ENCODE data around the gene CLIP4. TPM values are rescaled to one million over a fixed set of nuclear protein-coding genes. Genes with fewer than 3 reads are reported as not detected.

CLIP4 gene
- total and polyA plus RNA-seq, 2 experiments from 2014 or later = 0.06 to 0.14 TPM

DNA sequence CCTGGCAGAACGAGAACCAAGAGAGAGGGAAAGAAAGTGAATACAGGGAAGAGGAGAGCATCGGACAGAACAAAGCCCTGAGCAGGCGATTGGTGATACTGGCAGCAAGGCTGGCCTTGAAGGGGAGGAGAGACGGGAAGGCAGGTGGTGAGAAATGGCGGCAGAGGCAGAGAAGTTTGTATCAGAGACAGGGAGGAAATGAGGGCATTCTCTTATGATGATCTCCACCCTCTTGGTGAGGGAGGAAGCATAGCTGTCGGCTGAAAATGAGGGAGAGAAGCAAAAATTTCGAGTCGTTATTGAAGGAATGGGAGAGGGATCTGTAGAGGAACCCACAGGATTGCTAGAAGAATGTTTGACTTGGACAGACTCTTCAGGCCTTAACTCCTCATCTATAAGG lies 80.6 kb downstream of the CLIP4 start:
- Mint-ChIP-seq H3K36me3 (ENCODE audit: low read depth) (no peaks in the 10 kb centered on the region), H3K27me3 (ENCODE audit: insufficient read depth, low read depth, poor library complexity) (peaks cover 4% of the 10 kb centered on the region)

More for the DNA sequence above, 80.6 kb downstream of the CLIP4 start:
- Mint-ChIP-seq H3K9me3 (no peaks in the 10 kb centered on the region), H3K27ac (no peak overlapping the region), H3K4me3 (no peak overlapping the region), H3K4me1 (no peaks in the 10 kb centered on the region)
- no peaks in the 10 kb centered on the region for H3F3A ChIP-seq (replicated peaks; ENCODE audit: low read depth)
- no peak overlapping the region for H3K4me2 ChIP-seq
- no peak overlapping the region for H3K4me3 ChIP-seq
- TF ChIP-seq, protein P1, sequence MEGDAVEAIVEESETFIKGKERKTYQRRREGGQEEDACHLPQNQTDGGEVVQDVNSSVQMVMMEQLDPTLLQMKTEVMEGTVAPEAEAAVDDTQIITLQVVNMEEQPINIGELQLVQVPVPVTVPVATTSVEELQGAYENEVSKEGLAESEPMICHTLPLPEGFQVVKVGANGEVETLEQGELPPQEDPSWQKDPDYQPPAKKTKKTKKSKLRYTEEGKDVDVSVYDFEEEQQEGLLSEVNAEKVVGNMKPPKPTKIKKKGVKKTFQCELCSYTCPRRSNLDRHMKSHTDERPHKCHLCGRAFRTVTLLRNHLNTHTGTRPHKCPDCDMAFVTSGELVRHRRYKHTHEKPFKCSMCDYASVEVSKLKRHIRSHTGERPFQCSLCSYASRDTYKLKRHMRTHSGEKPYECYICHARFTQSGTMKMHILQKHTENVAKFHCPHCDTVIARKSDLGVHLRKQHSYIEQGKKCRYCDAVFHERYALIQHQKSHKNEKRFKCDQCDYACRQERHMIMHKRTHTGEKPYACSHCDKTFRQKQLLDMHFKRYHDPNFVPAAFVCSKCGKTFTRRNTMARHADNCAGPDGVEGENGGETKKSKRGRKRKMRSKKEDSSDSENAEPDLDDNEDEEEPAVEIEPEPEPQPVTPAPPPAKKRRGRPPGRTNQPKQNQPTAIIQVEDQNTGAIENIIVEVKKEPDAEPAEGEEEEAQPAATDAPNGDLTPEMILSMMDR (conservative IDR thresholded peaks at IDR 0.05; ENCODE audit: low read depth in 2 of 2) = no peak
- TF ChIP-seq NANOG (IDR thresholded peaks at IDR 0.05; ENCODE audit: borderline replicate concordance) (no peak), CREB1 (CRISPR knock-in tag; IDR thresholded peaks at IDR 0.05; ENCODE audit: low read depth) (no peak), EZH2 (IDR thresholded peaks at IDR 0.05; ENCODE audit: low read depth, unreplicated experiment) (no peak), STAT1 (IDR thresholded peaks at IDR 0.05; ENCODE audit: unreplicated experiment) (no peak), POLR2AphosphoS5 (IDR thresholded peaks at IDR 0.05; ENCODE audit: low read depth) (no peak), ZNF114 (CRISPR knock-in tag; IDR thresholded peaks at IDR 0.05) (no peak), EZH2phosphoT487 (IDR thresholded peaks at IDR 0.05; ENCODE audit: unreplicated experiment) (no peak), ZNF331 (CRISPR knock-in tag; IDR thresholded peaks at IDR 0.05; ENCODE audit: low read depth) (no peak), JUNB (IDR thresholded peaks at IDR 0.05; ENCODE audit: unreplicated experiment) (no peak)
- TF ChIP-seq, protein P2, sequence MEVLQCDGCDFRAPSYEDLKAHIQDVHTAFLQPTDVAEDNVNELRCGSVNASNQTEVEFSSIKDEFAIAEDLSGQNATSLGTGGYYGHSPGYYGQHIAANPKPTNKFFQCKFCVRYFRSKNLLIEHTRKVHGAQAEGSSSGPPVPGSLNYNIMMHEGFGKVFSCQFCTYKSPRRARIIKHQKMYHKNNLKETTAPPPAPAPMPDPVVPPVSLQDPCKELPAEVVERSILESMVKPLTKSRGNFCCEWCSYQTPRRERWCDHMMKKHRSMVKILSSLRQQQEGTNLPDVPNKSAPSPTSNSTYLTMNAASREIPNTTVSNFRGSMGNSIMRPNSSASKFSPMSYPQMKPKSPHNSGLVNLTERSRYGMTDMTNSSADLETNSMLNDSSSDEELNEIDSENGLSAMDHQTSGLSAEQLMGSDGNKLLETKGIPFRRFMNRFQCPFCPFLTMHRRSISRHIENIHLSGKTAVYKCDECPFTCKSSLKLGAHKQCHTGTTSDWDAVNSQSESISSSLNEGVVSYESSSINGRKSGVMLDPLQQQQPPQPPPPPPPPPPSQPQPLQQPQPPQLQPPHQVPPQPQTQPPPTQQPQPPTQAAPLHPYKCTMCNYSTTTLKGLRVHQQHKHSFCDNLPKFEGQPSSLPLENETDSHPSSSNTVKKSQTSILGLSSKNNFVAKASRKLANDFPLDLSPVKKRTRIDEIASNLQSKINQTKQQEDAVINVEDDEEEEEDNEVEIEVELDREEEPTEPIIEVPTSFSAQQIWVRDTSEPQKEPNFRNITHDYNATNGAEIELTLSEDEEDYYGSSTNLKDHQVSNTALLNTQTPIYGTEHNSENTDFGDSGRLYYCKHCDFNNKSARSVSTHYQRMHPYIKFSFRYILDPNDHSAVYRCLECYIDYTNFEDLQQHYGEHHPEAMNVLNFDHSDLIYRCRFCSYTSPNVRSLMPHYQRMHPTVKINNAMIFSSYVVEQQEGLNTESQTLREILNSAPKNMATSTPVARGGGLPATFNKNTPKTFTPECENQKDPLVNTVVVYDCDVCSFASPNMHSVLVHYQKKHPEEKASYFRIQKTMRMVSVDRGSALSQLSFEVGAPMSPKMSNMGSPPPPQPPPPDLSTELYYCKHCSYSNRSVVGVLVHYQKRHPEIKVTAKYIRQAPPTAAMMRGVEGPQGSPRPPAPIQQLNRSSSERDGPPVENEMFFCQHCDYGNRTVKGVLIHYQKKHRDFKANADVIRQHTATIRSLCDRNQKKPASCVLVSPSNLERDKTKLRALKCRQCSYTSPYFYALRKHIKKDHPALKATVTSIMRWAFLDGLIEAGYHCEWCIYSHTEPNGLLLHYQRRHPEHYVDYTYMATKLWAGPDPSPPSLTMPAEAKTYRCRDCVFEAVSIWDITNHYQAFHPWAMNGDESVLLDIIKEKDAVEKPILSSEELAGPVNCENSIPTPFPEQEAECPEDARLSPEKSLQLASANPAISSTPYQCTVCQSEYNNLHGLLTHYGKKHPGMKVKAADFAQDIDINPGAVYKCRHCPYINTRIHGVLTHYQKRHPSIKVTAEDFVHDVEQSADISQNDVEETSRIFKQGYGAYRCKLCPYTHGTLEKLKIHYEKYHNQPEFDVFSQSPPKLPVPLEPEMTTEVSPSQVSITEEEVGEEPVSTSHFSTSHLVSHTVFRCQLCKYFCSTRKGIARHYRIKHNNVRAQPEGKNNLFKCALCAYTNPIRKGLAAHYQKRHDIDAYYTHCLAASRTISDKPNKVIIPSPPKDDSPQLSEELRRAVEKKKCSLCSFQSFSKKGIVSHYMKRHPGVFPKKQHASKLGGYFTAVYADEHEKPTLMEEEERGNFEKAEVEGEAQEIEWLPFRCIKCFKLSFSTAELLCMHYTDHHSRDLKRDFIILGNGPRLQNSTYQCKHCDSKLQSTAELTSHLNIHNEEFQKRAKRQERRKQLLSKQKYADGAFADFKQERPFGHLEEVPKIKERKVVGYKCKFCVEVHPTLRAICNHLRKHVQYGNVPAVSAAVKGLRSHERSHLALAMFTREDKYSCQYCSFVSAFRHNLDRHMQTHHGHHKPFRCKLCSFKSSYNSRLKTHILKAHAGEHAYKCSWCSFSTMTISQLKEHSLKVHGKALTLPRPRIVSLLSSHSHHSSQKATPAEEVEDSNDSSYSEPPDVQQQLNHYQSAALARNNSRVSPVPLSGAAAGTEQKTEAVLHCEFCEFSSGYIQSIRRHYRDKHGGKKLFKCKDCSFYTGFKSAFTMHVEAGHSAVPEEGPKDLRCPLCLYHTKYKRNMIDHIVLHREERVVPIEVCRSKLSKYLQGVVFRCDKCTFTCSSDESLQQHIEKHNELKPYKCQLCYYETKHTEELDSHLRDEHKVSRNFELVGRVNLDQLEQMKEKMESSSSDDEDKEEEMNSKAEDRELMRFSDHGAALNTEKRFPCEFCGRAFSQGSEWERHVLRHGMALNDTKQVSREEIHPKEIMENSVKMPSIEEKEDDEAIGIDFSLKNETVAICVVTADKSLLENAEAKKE (CRISPR knock-in tag; IDR thresholded peaks at IDR 0.05) = no peak
- TF ChIP-seq, protein P3, sequence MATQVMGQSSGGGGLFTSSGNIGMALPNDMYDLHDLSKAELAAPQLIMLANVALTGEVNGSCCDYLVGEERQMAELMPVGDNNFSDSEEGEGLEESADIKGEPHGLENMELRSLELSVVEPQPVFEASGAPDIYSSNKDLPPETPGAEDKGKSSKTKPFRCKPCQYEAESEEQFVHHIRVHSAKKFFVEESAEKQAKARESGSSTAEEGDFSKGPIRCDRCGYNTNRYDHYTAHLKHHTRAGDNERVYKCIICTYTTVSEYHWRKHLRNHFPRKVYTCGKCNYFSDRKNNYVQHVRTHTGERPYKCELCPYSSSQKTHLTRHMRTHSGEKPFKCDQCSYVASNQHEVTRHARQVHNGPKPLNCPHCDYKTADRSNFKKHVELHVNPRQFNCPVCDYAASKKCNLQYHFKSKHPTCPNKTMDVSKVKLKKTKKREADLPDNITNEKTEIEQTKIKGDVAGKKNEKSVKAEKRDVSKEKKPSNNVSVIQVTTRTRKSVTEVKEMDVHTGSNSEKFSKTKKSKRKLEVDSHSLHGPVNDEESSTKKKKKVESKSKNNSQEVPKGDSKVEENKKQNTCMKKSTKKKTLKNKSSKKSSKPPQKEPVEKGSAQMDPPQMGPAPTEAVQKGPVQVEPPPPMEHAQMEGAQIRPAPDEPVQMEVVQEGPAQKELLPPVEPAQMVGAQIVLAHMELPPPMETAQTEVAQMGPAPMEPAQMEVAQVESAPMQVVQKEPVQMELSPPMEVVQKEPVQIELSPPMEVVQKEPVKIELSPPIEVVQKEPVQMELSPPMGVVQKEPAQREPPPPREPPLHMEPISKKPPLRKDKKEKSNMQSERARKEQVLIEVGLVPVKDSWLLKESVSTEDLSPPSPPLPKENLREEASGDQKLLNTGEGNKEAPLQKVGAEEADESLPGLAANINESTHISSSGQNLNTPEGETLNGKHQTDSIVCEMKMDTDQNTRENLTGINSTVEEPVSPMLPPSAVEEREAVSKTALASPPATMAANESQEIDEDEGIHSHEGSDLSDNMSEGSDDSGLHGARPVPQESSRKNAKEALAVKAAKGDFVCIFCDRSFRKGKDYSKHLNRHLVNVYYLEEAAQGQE (IDR thresholded peaks at IDR 0.05; ENCODE audit: unreplicated experiment) = no peak
- TF ChIP-seq, protein P4, sequence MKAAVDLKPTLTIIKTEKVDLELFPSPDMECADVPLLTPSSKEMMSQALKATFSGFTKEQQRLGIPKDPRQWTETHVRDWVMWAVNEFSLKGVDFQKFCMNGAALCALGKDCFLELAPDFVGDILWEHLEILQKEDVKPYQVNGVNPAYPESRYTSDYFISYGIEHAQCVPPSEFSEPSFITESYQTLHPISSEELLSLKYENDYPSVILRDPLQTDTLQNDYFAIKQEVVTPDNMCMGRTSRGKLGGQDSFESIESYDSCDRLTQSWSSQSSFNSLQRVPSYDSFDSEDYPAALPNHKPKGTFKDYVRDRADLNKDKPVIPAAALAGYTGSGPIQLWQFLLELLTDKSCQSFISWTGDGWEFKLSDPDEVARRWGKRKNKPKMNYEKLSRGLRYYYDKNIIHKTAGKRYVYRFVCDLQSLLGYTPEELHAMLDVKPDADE (IDR thresholded peaks at IDR 0.05) = no peak
- no peaks in the 10 kb centered on the region for H3K27me3 ChIP-seq (ENCODE audit: insufficient read depth)
- H3K36me3 ChIP-seq (ENCODE audit: insufficient read depth) = no peaks in the 10 kb centered on the region
- H3K4me1 ChIP-seq (ENCODE audit: insufficient read depth) = no peaks in the 10 kb centered on the region
- H3K27ac ChIP-seq (ENCODE audit: low read depth) = no peak overlapping the region
- ATAC-seq = no peak
- no peaks in the 10 kb centered on the region for H3K79me2 ChIP-seq (replicated peaks; ENCODE audit: insufficient read depth)
- DNase-seq (ENCODE audit: low spot score) = no peak
- H3K9me2 ChIP-seq (ENCODE audit: insufficient read depth) = no peaks in the 10 kb centered on the region
- H2AFZ ChIP-seq = no peak overlapping the region
- no peaks in the 10 kb centered on the region for H4K20me1 ChIP-seq (replicated peaks; ENCODE audit: insufficient read depth)
